DOHH2 (cell line): ENCODE results near the gene CLASP2.

ENCODE experiments used
- H3F3A ChIP-seq: fragments of 200-600 bp; sonication (generic), shearing (Covaris generic); 2 replicates; pipeline ENCODE4 v1.6.0; 2016; ENCODE audit warnings: antibody characterized with exemption, mild to moderate bottlenecking; ENCODE audit not compliant: control insufficient read depth, insufficient read depth
- H3K27ac ChIP-seq: fragments of 200-600 bp; sonication (generic); 2 replicates; pipeline ENCODE4 v1.5.1; 2014; ENCODE audit warnings: low read depth, mild to moderate bottlenecking, low read length, moderate library complexity
- H3K27me3 ChIP-seq: fragments of 200-600 bp; sonication (generic); 2 replicates; pipeline ENCODE4 v1.6.1; 2014; ENCODE audit warnings: mild to moderate bottlenecking, low read length, mixed read lengths; ENCODE audit not compliant: control insufficient read depth
- H3K36me3 ChIP-seq: fragments of 200-600 bp; sonication (generic); 2 replicates; pipeline ENCODE4 v1.6.1; 2014; ENCODE audit warnings: mild to moderate bottlenecking, low read length, moderate library complexity, mixed read lengths; ENCODE audit not compliant: control insufficient read depth
- H3K4me1 ChIP-seq: fragments of 200-600 bp; sonication (generic); 2 replicates; pipeline ENCODE4 v1.6.1; 2014; ENCODE audit warnings: mild to moderate bottlenecking, low read length, mixed read lengths; ENCODE audit not compliant: control insufficient read depth
- H3K4me2 ChIP-seq: fragments of 200-600 bp; sonication (generic); 2 replicates; pipeline ENCODE4 v1.6.0; 2014; ENCODE audit warnings: mild to moderate bottlenecking, low read length, moderate library complexity
- H3K4me3 ChIP-seq: fragments of 200-600 bp; sonication (generic); 2 replicates; pipeline ENCODE4 v1.5.1; 2014; ENCODE audit warnings: mild to moderate bottlenecking, low read length, mixed read lengths
- H3K79me2 ChIP-seq: fragments of 200-600 bp; sonication (generic); 2 replicates; pipeline ENCODE4 v1.6.1; 2014; ENCODE audit warnings: mild to moderate bottlenecking, low read length, mixed read lengths; ENCODE audit not compliant: control insufficient read depth
- H3K9me2 ChIP-seq: fragments of 200-600 bp; sonication (generic); replicated peaks from 2 replicates; pipeline ENCODE4 v1.6.1; 2014; ENCODE audit warnings: mild to moderate bottlenecking, low read length, mixed read lengths; ENCODE audit not compliant: control insufficient read depth
- H3K9me3 ChIP-seq: fragments of 200-600 bp; sonication (generic); 2 replicates; pipeline ENCODE4 v1.6.1; 2014; ENCODE audit warnings: antibody characterized with exemption, low read length, mixed read lengths; ENCODE audit not compliant: control insufficient read depth, insufficient read depth
- H4K20me1 ChIP-seq: fragments of 200-600 bp; sonication (generic); 2 replicates; pipeline ENCODE4 v1.6.0; 2014; ENCODE audit warnings: low read depth, mild to moderate bottlenecking, antibody characterized with exemption, low read length, moderate library complexity; ENCODE audit not compliant: control insufficient read depth, insufficient read depth
- CTCF ChIP-seq: fragments of 200-600 bp; sonication (generic); IDR thresholded peaks from one replicate; pipeline ENCODE4 v1.5.1; 2014; ENCODE audit warnings: antibody characterized with exemption, mild to moderate bottlenecking, low read depth, low read length; ENCODE audit not compliant: poor library complexity, severe bottlenecking
- EZH2phosphoT487 ChIP-seq: fragments of 200-600 bp; sonication (generic); IDR thresholded peaks from 2 replicates; pipeline ENCODE4 v1.6.1; 2017; ENCODE audit warnings: borderline replicate concordance, mild to moderate bottlenecking, antibody characterized with exemption, low read length, moderate library complexity, mixed read lengths

The CLASP2 gene

GRCh38 chr3:33694944-33695343 lies 23.1 kb downstream of the CLASP2 start:
- H3K4me2 ChIP-seq: no peak overlapping the region

DNA sequence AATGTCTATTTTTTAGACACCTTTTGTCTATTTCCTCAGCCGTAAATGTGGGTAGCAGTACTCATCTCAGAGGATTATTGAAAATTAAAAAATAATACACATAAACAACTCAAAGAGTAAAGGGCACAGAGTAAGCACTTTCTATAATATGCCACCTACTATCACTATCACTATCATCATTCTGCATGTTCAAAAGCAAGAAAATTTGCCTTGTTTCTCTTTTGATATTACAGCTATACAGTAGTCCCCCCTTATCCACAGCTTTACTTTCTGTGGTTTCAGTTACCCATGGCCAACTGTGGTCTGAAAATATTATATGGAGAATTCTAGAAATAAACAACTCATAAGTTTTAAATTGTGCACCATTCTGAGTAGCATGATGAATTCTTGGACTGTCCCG lies 27.7 kb downstream of the CLASP2 start:
- peaks cover 23% of the 10 kb centered on the region for H3K36me3 ChIP-seq
- no peaks in the 10 kb centered on the region for H3K27me3 ChIP-seq
- no peak overlapping the region for H3K27ac ChIP-seq
- H3K4me2 ChIP-seq: no peak overlapping the region
- peaks cover 20% of the 10 kb centered on the region for H3K79me2 ChIP-seq
- H3F3A ChIP-seq: no peaks in the 10 kb centered on the region
- no peaks in the 10 kb centered on the region for H4K20me1 ChIP-seq
- H3K4me3 ChIP-seq: no peak overlapping the region
- TF ChIP-seq CTCF (no peak), EZH2phosphoT487 (no peak)
- no peaks in the 10 kb centered on the region for H3K9me2 ChIP-seq
- H3K4me1 ChIP-seq: no peaks in the 10 kb centered on the region
- no peaks in the 10 kb centered on the region for H3K9me3 ChIP-seq

More at GRCh38 chr3:33694944-33695343, 23.1 kb downstream of the CLASP2 start:
- 0 out of 2 replicates have a peak, but pooled peaks cover 4% of the 10 kb centered on the region for H4K20me1 ChIP-seq
- TF ChIP-seq CTCF (no peak), EZH2phosphoT487 (no peak)
- no peaks in the 10 kb centered on the region for H3K4me1 ChIP-seq
- no peaks in the 10 kb centered on the region for H3K9me3 ChIP-seq
- no peaks in the 10 kb centered on the region for H3F3A ChIP-seq
- peaks cover 18% of the 10 kb centered on the region; the same call in 1 of the 2 replicates for H3K36me3 ChIP-seq
- H3K4me3 ChIP-seq: no peak overlapping the region
- no peak overlapping the region for H3K27ac ChIP-seq
- peaks cover 48% of the 10 kb centered on the region for H3K79me2 ChIP-seq
- H3K27me3 ChIP-seq: no peaks in the 10 kb centered on the region
- no peaks in the 10 kb centered on the region for H3K9me2 ChIP-seq

GRCh38 chr3:33687406-33688010 lies 30.5 kb downstream of the CLASP2 start:
- Histone ChIP-seq H3K4me3 (no peak overlapping the region), H3K4me2 (no peak overlapping the region), H3K9me2 (no peaks in the 10 kb centered on the region), H3K4me1 (no peaks in the 10 kb centered on the region), H3K9me3 (no peaks in the 10 kb centered on the region), H3F3A (no peaks in the 10 kb centered on the region), H3K27ac (no peak overlapping the region), H3K79me2 (peaks cover 9% of the 10 kb centered on the region), H4K20me1 (no peaks in the 10 kb centered on the region), H3K27me3 (no peaks in the 10 kb centered on the region), H3K36me3 (peaks cover 29% of the 10 kb centered on the region)
- TF ChIP-seq CTCF (no peak), EZH2phosphoT487 (no peak)
